Cardiac fibroblast (primary cell): ENCODE measurements around the gene TPD52L1.

Source experiments
- DNase-seq, 2 donors: peaks; one replicate each; pipeline versions ENCODE4 v3.0.0 to v3.0.0-alpha.2; 2010; ENCODE audit warnings: low read depth in 2 of 2
- H3K4me3 ChIP-seq, 2 donors: replicated peaks in 1 of 2; 1 replicate in 1 of 2; 2 replicates in 1 of 2; pipeline ENCODE4 v1.5.1; 2011; ENCODE audit warnings: low read depth in 2 of 2, low read length in 2 of 2, mild to moderate bottlenecking in 2 of 2, moderate library complexity in 1 of 2
- TF ChIP-seq, protein P1 (sequence below): IDR thresholded peaks from one replicate; pipeline ENCODE4 v1.5.1; 2011; ENCODE audit warnings: low read depth, mild to moderate bottlenecking, low read length, inconsistent platforms

The TPD52L1 gene

DNA sequence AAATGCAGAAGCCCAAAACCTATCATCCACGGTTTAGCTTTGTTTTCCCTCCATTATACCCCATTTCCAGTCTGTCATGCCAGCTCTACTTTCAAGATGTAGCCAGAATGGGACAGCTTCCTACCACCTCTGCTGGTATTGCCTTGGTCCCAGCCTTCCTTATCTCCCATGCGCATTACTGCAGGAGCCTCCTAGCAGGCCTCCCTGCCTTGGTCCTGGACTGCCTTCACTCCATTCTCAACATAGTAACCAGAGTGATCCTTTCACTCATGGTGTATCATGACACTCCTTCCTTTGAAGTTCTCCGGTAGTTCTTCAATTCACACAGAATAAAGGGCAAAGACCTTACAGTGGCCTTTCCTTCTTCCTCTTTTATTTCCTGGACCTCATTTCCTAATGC lies 15.9 kb downstream of the TPD52L1 start:
- TF ChIP-seq, protein P1, sequence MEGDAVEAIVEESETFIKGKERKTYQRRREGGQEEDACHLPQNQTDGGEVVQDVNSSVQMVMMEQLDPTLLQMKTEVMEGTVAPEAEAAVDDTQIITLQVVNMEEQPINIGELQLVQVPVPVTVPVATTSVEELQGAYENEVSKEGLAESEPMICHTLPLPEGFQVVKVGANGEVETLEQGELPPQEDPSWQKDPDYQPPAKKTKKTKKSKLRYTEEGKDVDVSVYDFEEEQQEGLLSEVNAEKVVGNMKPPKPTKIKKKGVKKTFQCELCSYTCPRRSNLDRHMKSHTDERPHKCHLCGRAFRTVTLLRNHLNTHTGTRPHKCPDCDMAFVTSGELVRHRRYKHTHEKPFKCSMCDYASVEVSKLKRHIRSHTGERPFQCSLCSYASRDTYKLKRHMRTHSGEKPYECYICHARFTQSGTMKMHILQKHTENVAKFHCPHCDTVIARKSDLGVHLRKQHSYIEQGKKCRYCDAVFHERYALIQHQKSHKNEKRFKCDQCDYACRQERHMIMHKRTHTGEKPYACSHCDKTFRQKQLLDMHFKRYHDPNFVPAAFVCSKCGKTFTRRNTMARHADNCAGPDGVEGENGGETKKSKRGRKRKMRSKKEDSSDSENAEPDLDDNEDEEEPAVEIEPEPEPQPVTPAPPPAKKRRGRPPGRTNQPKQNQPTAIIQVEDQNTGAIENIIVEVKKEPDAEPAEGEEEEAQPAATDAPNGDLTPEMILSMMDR, result no peak
- no peak overlapping the region for H3K4me3 ChIP-seq
- DNase-seq, result no peak

DNA sequence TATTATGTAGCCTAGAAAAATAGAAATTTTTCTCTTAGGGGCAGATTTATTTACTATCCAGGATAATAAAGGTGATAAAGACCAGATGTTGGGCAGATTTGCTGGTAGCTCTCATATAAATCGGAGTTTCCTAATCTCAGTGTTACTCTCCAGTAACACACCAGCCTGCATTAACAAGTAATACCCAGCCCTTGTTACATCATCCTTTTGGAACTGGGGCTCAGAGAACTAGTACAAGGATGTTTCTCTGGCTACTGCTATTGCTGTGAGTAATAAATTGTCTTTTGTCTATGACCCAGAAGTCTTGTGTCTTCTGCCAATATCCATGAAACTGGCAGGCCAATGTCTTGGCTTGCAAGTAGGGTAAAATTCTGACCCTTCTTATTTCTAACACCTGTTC lies 16.8 kb downstream of the TPD52L1 start:
- no peak overlapping the region for H3K4me3 ChIP-seq
- peak; percentile 35 to 74 for DNase-seq
- TF ChIP-seq, protein P1, result no peak

DNA sequence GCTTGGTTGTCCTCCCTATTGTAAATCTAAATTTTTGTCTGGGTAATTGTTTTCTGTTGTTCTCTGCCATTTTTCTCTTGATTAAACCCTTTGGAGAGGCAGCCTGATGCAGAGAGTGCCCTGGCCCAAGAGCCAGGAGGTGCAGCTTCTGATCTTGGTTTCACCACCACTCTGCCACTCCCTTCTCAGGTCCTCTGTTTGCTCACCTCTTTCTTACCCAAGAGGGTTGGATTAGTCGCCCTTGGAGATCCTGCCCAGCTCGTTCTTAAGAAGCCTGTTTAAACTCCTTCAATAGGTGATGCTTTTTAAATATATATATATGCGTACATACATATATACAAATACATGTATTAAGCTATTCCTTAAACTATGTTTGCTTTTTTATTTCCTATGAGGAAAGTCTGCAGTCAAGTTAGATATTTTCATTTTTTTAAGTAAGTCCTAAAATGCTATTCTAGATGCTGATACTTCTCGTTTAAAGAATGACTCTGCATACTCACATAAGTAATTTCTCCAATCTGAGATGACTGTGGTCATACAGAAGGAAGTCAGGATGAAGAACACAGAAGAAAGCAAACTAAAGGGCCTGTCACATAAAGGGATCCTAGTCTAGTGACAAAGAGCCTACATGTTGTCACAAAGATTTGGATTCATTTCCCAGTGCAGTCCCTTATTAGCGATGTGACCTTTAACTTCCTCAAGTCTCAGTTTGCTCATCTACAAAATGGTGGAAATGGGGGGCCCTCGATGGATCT lies 19.9 kb downstream of the TPD52L1 start:
- no peak for DNase-seq
- TF ChIP-seq, protein P1, result no peak
- no peak overlapping the region for H3K4me3 ChIP-seq

DNA sequence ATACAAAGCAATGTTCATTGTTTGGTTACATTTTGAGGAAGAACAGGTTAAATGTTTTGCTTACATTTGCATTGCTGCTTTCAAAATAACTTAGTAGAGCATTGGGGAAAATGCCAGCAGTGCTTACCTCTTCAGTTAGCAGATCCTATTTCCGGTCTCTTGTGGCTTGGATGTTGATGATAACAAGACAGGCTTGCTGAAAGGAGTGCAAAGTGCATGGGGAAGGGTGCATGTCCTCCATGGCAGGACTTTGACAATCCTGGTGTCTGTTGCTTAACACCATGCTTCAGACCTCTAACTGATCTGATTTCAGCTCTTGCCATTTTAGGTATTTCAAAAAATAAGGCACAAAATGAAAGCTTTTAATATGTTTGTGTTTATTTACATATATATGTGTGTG lies 21.1 kb downstream of the TPD52L1 start:
- no peak for DNase-seq
- no peak overlapping the region for H3K4me3 ChIP-seq
- TF ChIP-seq, protein P1, result no peak

DNA sequence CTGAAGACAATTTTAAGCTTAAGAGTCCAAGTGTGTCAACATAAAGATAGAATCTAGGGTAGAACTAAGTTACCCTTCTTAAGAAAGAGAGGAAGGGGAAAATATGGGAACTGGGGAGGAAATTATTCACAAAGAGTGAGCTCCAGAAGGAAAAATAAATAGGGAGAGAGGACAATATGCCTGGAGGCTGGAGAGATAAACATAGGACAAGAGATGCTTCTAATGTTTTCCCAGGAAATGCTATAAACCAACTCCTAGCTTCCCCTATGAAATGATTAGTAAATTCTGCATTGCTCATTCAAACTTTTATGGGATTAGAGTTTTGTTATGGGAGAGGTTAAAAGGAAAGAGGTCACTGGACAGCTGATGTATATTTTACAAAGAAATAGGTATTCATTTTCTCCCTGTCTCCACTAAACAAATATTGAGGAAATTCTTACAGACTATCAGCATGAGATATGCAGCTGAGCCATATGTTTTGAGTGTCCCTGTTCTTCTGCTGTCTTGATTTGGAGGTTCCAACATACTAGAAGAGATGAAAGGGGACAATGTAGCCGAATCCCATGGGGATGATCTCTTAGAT lies 22.0 kb downstream of the TPD52L1 start:
- TF ChIP-seq, protein P1, result no peak
- no peak overlapping the region for H3K4me3 ChIP-seq
- DNase-seq, result no peak

DNA sequence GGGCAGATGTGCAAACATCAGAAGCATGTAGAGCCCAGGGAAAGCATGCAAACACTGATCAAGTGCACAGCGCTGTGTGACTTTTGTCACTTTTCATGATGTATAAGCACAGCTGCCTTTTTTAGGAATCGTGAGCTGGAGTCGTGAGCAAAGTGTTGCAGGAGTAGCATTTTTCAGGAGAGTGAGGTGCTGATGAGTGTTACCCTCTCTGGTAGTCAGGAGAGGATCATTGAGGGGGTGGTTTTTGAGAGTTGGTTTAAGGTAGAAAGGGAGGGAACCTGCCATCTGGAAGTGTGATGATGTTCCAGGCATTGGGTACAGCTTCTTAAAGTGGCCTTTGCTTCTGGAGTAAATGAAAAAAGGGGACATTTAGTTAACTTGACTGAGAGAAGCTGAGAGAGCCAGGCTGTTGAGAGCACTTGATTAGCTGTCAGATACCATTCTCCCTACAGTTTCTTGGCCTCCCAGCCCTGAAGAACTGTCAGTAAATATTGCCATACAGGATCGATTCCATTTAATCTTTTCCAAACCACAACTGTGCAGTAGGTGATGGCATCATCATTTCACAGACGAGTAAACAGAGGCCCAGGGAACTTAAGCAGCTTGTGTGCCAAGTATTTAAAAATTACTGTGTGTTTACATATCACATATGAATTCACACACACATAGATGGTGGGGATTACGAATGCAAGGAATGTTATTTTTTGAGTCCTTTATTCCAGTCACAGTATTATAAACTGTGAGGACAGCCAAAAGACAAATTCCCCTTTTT lies 28.9 kb downstream of the TPD52L1 start:
- DNase-seq, result no peak
- TF ChIP-seq, protein P1, result no peak
- no peak overlapping the region for H3K4me3 ChIP-seq
